Left lung (tissue), 10 donors: ENCODE measurements around the gene SLC44A3. TPM values are rescaled to one million over a fixed set of nuclear protein-coding genes. Genes with fewer than 3 reads are reported as not detected.
A peak's percentile ranks its signal among the peaks of the same experiment; 100 is the strongest.

ENCODE experiments used
- ATAC-seq: fragments of 200-7000 bp; cut with Tn5 transposase; one replicate; pipeline ENCODE4 v1.9.1; 2020; ENCODE audit warnings: moderate library complexity
- DNase-seq, 4 donors: peaks; one replicate each; pipeline ENCODE4 v3.0.0-alpha.2; 2013 to 2020
- H3K27ac ChIP-seq, 2 donors: fragments of 200-600 bp; sonication (generic) in 1 of 2; one replicate each; pipeline versions ENCODE4 v1.5.0 to v1.8.0; 2020 to 2021
- H3K27me3 ChIP-seq, 2 donors: fragments of 200-600 bp; sonication (generic) in 1 of 2; one replicate each; pipeline versions ENCODE4 v1.5.0 to v1.8.0; 2020 to 2021
- H3K36me3 ChIP-seq, 2 donors: fragments of 200-600 bp; sonication (generic) in 1 of 2; one replicate each; pipeline versions ENCODE4 v1.5.0 to v1.8.0; 2020 to 2021
- H3K4me1 ChIP-seq, 2 donors: fragments of 200-600 bp; one replicate each; pipeline ENCODE4 v1.8.0; 2021
- H3K4me3 ChIP-seq, 2 donors: fragments of 200-600 bp; sonication (generic) in 1 of 2; one replicate each; pipeline versions ENCODE4 v1.5.0 to v1.8.0; 2020 to 2021; ENCODE audit warnings: mild to moderate bottlenecking in 1 of 2
- H3K9me3 ChIP-seq, 2 donors: fragments of 200-600 bp; sonication (generic) in 1 of 2; one replicate each; pipeline versions ENCODE4 v1.5.0 to v1.8.0; 2020 to 2021
- intact Hi-C, 2 donors: fragments of 100-400 bp; cut with DNase I; formaldehyde crosslinking; loops; one replicate each; pipeline versions ENCODE4 v1.11.2 to v1.14.2; 2022
- polyA plus RNA-seq, 6 donors: library from polyadenylated mRNA; unstranded; fragments of 120-200 nt; gene quantifications; one replicate each; pipeline ENCODE4 v1.2.1, GENCODE V29; 2013; ENCODE audit not compliant: insufficient read length in 6 of 6
- total RNA-seq, 2 donors: library from RNA; stranded (reverse); fragmentation: NEBNext Ultra II Directional; extraction: Animal tissue kit (Norgen Biotek cat#: 25700); gene quantifications; one replicate each; pipeline ENCODE4 v1.2.1, GENCODE V29; 2021
- TF ChIP-seq, protein P1 (sequence below), 2 donors: fragments of 200-600 bp; sonication (generic) in 1 of 2; IDR thresholded peaks; one replicate each; pipeline versions ENCODE4 v1.5.0 to v1.8.0; 2021; ENCODE audit warnings: antibody characterized with exemption in 2 of 2
- donor health status: DM: no; HTN: yes; CAD: no.
- donor health status: DM: no; HTN: no; CAD: no.

SLC44A3 gene
- total and polyA plus RNA-seq, 8 donors: 14.1 to 49.9 (median 37.6) TPM

DNA sequence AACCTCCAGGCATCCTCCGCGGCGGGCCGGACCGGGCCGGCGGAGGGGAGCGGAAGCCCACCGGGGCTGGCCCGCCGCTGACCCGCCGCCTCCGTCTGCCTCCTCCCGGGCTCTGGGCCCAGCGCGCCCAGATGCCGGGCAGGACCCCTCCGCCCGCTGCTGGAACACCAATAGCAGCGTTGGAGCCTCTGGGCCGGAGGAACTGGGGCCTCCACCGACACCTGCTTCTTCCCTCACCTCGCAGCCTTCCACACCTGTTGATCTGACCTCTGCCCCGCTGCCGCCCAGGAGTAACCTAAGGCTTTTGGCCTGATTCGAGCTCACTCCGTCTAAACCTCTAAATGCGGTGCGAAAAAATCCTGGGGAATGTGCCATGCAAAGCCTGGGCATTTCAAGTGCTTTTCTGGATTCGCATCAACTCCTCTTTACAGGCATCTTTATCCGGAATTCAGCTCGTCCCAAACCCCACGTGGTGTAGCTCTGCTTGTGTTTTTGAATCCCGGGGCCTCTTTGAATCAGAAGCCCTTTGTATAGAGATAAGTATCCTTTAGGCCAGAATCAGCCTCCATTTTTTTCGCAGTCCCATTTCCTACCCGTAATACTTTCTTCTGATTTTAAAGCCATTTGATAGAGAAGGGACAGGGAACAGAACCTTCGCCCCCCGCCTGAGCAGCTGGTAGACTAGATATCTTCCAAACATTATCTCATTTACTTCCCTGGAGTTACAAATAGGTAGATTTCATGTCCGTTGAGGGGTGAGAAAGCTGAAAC, 107.4 kb downstream of the SLC44A3 start:
- peaks cover 0 to 60% of the 10 kb centered on the region in 2 donors for H3K27me3 ChIP-seq
- ATAC-seq (no peak), DNase-seq (peak in 2 of 4 donors; percentile 43 to 44)
- no peaks in the 10 kb centered on the region for H3K36me3 ChIP-seq
- TF ChIP-seq, protein P1, sequence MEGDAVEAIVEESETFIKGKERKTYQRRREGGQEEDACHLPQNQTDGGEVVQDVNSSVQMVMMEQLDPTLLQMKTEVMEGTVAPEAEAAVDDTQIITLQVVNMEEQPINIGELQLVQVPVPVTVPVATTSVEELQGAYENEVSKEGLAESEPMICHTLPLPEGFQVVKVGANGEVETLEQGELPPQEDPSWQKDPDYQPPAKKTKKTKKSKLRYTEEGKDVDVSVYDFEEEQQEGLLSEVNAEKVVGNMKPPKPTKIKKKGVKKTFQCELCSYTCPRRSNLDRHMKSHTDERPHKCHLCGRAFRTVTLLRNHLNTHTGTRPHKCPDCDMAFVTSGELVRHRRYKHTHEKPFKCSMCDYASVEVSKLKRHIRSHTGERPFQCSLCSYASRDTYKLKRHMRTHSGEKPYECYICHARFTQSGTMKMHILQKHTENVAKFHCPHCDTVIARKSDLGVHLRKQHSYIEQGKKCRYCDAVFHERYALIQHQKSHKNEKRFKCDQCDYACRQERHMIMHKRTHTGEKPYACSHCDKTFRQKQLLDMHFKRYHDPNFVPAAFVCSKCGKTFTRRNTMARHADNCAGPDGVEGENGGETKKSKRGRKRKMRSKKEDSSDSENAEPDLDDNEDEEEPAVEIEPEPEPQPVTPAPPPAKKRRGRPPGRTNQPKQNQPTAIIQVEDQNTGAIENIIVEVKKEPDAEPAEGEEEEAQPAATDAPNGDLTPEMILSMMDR (IDR thresholded peaks at IDR 0.05): no peak
- H3K27ac ChIP-seq: peak overlapping the region; percentile 96 to 99
- peak overlapping the region; percentile 49 to 70 for H3K4me3 ChIP-seq
- intact Hi-C loops: loop anchor here in 1 of 2 donors (5.0 kb wide), 1 partner anchor 70 kb away; no protein-coding TSS in a partner anchor
- no peaks in the 10 kb centered on the region for H3K9me3 ChIP-seq
- peaks cover 26 to 31% of the 10 kb centered on the region in 2 donors for H3K4me1 ChIP-seq

DNA sequence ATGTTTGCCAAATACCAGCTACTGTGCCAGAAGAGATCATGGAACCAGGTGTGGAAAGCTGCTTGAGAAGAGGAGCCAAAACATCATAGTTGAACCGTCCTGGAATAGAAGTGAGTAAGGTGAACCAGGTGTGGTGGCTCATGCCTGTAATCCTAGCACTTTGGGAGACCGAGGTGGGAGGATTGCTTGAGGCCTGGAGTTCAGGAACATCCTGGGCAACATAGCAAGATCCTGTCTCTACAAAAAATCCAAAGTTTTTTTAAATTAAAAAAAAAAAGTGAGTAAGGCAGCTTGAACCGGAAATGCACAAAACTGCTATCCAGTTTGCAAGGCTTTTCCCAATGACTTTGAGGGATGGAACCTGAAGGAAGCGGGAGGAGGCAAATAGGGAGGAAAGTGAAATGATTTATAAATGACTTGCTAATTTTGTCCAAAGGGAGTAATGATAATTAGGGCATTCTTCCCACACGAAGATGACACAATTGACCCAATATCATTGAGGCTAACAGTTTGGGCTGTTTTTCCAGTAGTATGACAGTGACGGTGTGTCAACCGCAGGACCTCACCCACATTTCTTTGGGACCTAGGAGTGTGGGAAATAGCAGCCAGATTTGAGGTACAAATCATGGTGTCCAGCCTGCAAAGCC, 108.3 kb downstream of the SLC44A3 start:
- Histone ChIP-seq H3K27me3 (peaks cover 0 to 60% of the 10 kb centered on the region in 2 donors), H3K9me3 (no peaks in the 10 kb centered on the region), H3K27ac (peak overlapping the region; percentile 96 to 99), H3K4me1 (peaks cover 17 to 25% of the 10 kb centered on the region in 2 donors), H3K36me3 (peaks cover 0 to 2% of the 10 kb centered on the region in 2 donors), H3K4me3 (peak overlapping the region in 1 of 2 donors; percentile 70)
- intact Hi-C loops: loop anchor here in 1 of 2 donors (5.0 kb wide), 1 partner anchor 71 kb away; no protein-coding TSS in a partner anchor
- ATAC-seq (no peak), DNase-seq (no peak)
- TF ChIP-seq, protein P1 (IDR thresholded peaks at IDR 0.05): no peak

DNA sequence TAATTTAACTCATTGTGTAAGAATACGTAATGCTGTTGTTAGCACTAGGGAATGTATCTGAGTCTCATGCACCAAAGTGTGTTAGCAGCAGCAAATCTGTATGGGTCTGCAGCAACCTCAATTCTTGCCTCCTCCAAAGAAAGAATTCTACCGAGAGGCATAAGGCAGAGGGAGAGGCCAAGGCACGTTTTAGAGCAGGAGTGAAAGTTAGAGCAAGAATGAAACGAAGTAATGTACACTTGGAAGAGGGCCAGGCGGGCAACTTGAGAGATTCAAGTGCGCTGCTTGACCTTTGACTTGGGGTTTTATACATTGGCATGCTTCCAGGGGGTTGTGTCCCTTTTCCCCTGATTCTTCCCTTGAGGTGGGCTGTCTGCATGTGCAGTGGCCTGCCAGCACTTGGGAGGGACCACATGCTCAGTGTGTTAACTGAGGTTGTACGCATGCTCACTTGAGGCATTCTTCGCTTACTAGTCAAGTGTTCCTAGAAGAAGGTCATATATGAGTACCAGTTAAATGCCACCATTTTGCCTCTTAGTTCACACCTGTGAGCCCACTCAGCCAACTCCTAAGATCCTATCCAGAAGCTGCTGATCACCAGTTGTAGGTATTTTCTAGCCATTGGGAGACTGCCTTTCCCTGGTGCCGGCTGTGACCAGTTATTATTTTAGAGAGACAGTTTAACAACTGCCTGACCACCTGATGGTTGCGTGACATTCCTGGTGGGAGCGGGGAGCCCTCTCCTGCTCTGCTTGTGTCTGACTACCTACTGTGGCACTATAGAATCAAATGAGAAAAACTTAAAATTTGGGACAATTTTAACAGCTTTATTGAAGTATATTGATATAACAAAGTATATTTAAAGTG, 109.4 kb downstream of the SLC44A3 start:
- H3K27ac ChIP-seq: peak overlapping the region; percentile 96 to 99
- intact Hi-C loops: loop anchor here in 1 of 2 donors (5.0 kb wide), 1 partner anchor 72 kb away; no protein-coding TSS in a partner anchor
- H3K4me3 ChIP-seq: peak overlapping the region in 1 of 2 donors; percentile 70
- ATAC-seq (no peak), DNase-seq (no peak)
- peaks cover 6 to 14% of the 10 kb centered on the region in 2 donors for H3K4me1 ChIP-seq
- H3K36me3 ChIP-seq: peaks cover 0 to 5% of the 10 kb centered on the region in 2 donors
- TF ChIP-seq, protein P1 (IDR thresholded peaks at IDR 0.05): no peak
- no peaks in the 10 kb centered on the region for H3K9me3 ChIP-seq
- peaks cover 0 to 50% of the 10 kb centered on the region in 2 donors for H3K27me3 ChIP-seq

DNA sequence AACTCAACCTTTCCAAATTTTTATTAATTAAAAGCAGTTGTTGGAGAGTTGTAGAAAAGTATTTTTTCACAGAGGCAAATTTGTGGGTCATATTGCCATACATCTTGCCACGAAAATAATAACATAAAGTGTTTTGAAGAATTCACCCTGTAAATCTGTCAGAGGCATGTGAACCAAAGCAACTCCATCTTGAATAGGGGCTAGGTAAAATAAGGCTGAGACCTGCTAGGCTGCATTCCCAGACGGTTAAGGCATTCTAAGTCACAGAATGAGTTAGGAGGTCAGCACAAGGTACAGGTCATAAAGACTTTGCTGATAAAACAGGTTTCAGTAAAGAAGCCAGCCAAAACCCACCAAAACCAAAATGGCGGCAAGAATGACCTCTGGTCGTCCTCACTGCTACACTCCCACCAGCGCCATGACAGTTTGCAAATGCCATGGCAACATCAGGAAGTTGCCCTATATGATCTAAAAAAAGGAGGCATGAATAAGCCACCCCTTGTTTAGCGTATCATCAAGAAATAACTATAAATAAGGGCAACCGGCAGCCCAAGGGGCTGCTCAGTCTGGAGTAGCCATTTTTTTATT, 111.2 kb downstream of the SLC44A3 start:
- DNase-seq (no peak), ATAC-seq (no peak)
- TF ChIP-seq, protein P1 (IDR thresholded peaks at IDR 0.05): no peak
- Histone ChIP-seq H3K27ac (no peak overlapping the region), H3K4me3 (no peak overlapping the region), H3K36me3 (peaks cover 0 to 5% of the 10 kb centered on the region in 2 donors), H3K9me3 (no peaks in the 10 kb centered on the region), H3K27me3 (peaks cover 0 to 32% of the 10 kb centered on the region in 2 donors), H3K4me1 (peaks cover 6 to 10% of the 10 kb centered on the region in 2 donors)
- intact Hi-C loops: no loop called here
